Astrocyte of the cerebellum (primary cell): ENCODE data around the gene PROX2.

Experiments used
- DNase-seq: peaks from one replicate; pipeline ENCODE4 v3.0.0-alpha.2; 2011; ENCODE audit warnings: low read depth
- H3K4me3 ChIP-seq: 2 replicates; pipeline ENCODE4 v1.5.1; 2011; ENCODE audit warnings: mild to moderate bottlenecking, low read depth, low read length, moderate library complexity
- CTCF ChIP-seq: IDR thresholded peaks from 2 replicates; pipeline ENCODE4 v1.5.1; 2012; ENCODE audit warnings: low read length, low read depth, moderate library complexity, mild to moderate bottlenecking; ENCODE audit errors: missing control alignments
- in situ Hi-C: cut with HindIII; loops from 2 replicates; pipeline ENCODE4 v1.10.0; 2017; ENCODE audit warnings: low sequenced_read_pairs

Gene PROX2

GRCh38 chr14:74835645-74836250 lies 40.2 kb downstream of the PROX2 start:
- DNase-seq, result no peak
- H3K4me3 ChIP-seq, result no peak overlapping the region
- no peak for TF ChIP-seq CTCF
- in situ Hi-C loops, result no loop called here

DNA sequence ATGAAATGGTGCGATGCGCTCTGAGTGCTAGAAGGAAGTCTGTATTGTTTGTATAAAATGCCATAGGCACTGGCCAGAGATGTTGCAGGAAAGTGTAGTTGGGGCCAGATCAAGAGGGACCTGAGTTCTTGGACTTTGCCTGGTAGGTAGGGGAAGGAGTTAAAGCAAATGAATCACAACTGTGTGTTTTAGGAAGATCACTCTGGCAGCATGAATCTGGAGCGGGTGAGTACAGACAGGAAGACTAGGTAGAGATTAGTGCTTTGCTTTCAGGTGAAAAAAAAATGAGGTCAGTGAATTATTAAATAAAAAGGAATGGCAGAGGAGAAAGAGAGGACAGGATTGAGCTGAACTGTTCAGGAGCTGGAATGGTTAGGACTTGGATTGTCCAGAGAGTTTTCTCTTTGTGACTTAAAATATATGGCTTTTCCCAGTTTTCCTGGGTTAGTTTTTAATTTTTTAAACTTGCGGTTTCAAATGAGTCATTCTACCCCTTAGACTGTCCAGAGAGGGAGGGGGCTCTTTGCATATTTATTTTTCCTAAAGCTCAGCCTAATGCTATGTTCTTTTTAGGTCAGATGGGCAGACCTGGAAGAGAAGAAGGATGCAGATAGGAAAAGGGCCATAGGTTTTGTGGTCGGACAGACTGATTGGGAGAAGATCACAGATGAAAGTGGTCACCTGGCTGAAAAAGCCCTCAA lies 41.1 kb downstream of the PROX2 start:
- DNase-seq, result no peak
- in situ Hi-C loops, result no loop called here
- TF ChIP-seq CTCF, result no peak
- no peak overlapping the region for H3K4me3 ChIP-seq

GRCh38 chr14:74832849-74833248 lies 43.1 kb downstream of the PROX2 start:
- DNase-seq, result no peak
- in situ Hi-C loops, result no loop called here
- no peak for TF ChIP-seq CTCF
- no peak overlapping the region for H3K4me3 ChIP-seq

DNA sequence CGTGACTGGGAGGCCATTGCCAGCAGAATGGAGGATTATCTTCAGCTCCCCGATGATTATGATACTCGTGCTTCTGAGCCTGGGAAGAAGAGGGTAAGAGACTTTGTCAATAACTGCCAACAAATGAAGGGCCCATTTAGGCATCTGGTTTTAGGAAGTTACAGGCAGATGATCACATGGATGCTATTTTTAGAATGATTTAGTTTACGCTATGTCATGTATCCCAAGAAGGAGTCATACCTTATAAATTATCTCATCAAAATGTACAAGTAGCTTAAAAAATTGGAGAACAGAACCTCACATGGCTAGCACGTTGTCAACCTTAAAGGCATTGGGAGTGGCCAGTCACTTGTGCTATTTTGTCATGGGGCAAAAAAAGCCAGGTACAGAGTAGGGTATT lies 46.7 kb downstream of the PROX2 start:
- in situ Hi-C loops, result no loop called here
- TF ChIP-seq CTCF, result no peak

DNA sequence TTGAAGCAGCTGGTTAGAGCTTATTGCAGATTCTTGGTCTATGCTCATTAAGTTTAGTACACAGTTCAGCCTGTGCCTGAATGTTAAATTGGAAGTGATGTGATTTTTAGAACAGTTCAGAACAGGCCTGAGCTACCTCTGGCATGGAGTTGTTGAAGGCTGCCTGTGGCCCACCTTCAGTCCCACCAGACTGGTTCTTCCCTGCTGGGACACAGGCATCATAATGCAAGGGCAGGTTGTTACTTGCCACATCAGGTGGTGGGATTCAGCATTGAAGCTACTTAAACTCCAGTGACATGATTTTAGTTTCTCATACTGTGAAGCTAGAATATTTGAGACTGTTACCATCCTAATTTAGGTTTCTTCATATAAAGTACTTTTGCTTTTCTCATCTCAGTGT lies 49.4 kb downstream of the PROX2 start:
- in situ Hi-C loops, result no loop called here
- TF ChIP-seq CTCF, result no peak
- H3K4me3 ChIP-seq, result no peak overlapping the region
- DNase-seq, result no peak

More for the DNA sequence above, 46.7 kb downstream of the PROX2 start:
- no peak overlapping the region for H3K4me3 ChIP-seq
- DNase-seq, result no peak
